Measurements from ENCODE around the gene SRGAP2C.
"Not testable (repeated sequence)": the region's sequence is repeated elsewhere in the genome, so short reads cannot be mapped to it uniquely, and the experiment has no call there.

Gene SRGAP2C

GRCh38 chr1:121419050-121419615 lies 234.4 kb downstream of the SRGAP2C start:
- not testable (repeated sequence) for H3K4me1 ChIP-seq (ENCODE audit: control insufficient read depth, insufficient read depth, low read length); H3K36me3 ChIP-seq (ENCODE audit: control insufficient read depth, insufficient read depth, low read length); H3K9ac ChIP-seq (ENCODE audit: low read length); H3K9me3 ChIP-seq (ENCODE audit: control insufficient read depth, insufficient read depth, low read depth, low read length); H3K27me3 ChIP-seq (ENCODE audit: control insufficient read depth, insufficient read depth, low read length); H3K4me3 ChIP-seq (ENCODE audit: low read depth, low read length); H3K27ac ChIP-seq (ENCODE audit: low read depth, low read length)

GRCh38 chr1:121421490-121421889 lies 236.7 kb downstream of the SRGAP2C start:
- not testable (repeated sequence) for H3K9me3 ChIP-seq (ENCODE audit: control insufficient read depth, insufficient read depth, low read depth, low read length); H3K4me3 ChIP-seq (ENCODE audit: low read depth, low read length); H3K4me1 ChIP-seq (ENCODE audit: control insufficient read depth, insufficient read depth, low read length); H3K27ac ChIP-seq (ENCODE audit: low read depth, low read length); H3K36me3 ChIP-seq (ENCODE audit: control insufficient read depth, insufficient read depth, low read length); H3K9ac ChIP-seq (ENCODE audit: low read length); H3K27me3 ChIP-seq (ENCODE audit: control insufficient read depth, insufficient read depth, low read length)

- not testable (repeated sequence) for H3K36me3 ChIP-seq (ENCODE audit: control insufficient read depth, insufficient read depth, low read length); H3K9ac ChIP-seq (ENCODE audit: low read length); H3K27me3 ChIP-seq (ENCODE audit: control insufficient read depth, insufficient read depth, low read length); H3K4me1 ChIP-seq (ENCODE audit: control insufficient read depth, insufficient read depth, low read length); H3K9me3 ChIP-seq (ENCODE audit: control insufficient read depth, insufficient read depth, low read depth, low read length); H3K27ac ChIP-seq (ENCODE audit: low read depth, low read length); H3K4me3 ChIP-seq (ENCODE audit: low read depth, low read length)
Measured at GRCh38 chr1:121423956-121424355, 239.2 kb downstream of the SRGAP2C start.

GRCh38 chr1:121433517-121433916 lies 248.7 kb downstream of the SRGAP2C start:
- not testable (repeated sequence) for H3K9me3 ChIP-seq (ENCODE audit: control insufficient read depth, insufficient read depth, low read depth, low read length); H3K9ac ChIP-seq (ENCODE audit: low read length); H3K27ac ChIP-seq (ENCODE audit: low read depth, low read length)

GRCh38 chr1:121438862-121439261 lies 254.1 kb downstream of the SRGAP2C start:
- H3K27ac ChIP-seq (ENCODE audit: low read depth, low read length); H3K9ac ChIP-seq (ENCODE audit: low read length); H3K36me3 ChIP-seq (ENCODE audit: control insufficient read depth, insufficient read depth, low read length); H3K4me3 ChIP-seq (ENCODE audit: low read depth, low read length); H3K4me1 ChIP-seq (ENCODE audit: control insufficient read depth, insufficient read depth, low read length); H3K27me3 ChIP-seq (ENCODE audit: control insufficient read depth, insufficient read depth, low read length); H3K9me3 ChIP-seq (ENCODE audit: control insufficient read depth, insufficient read depth, low read depth, low read length): not testable (repeated sequence)

More at GRCh38 chr1:121433517-121433916, 248.7 kb downstream of the SRGAP2C start:
- not testable (repeated sequence) for H3K4me1 ChIP-seq (ENCODE audit: control insufficient read depth, insufficient read depth, low read length); H3K36me3 ChIP-seq (ENCODE audit: control insufficient read depth, insufficient read depth, low read length); H3K4me3 ChIP-seq (ENCODE audit: low read depth, low read length); H3K27me3 ChIP-seq (ENCODE audit: control insufficient read depth, insufficient read depth, low read length)

GRCh38 chr1:121440993-121441392 lies 256.2 kb downstream of the SRGAP2C start:
- no peak overlapping the region for H3K9ac ChIP-seq (ENCODE audit: low read length)
- no peak overlapping the region for H3K4me3 ChIP-seq (ENCODE audit: low read depth, low read length)

More at GRCh38 chr1:121440993-121441392, 256.2 kb downstream of the SRGAP2C start:
- Histone ChIP-seq H3K27me3 (ENCODE audit: control insufficient read depth, insufficient read depth, low read length) (no peaks in the 10 kb centered on the region), H3K27ac (ENCODE audit: low read depth, low read length) (no peak overlapping the region), H3K36me3 (ENCODE audit: control insufficient read depth, insufficient read depth, low read length) (no peaks in the 10 kb centered on the region), H3K9me3 (ENCODE audit: control insufficient read depth, insufficient read depth, low read depth, low read length) (no peaks in the 10 kb centered on the region), H3K4me1 (ENCODE audit: control insufficient read depth, insufficient read depth, low read length) (no peaks in the 10 kb centered on the region)
